K562 (cell line): ENCODE data around the gene ZNRF1. TPM values are rescaled to one million over a fixed set of nuclear protein-coding genes. Genes with fewer than 3 reads are reported as not detected.

Experiments used
- PBX2 ChIP-seq, 2 experiments: IDR thresholded peaks in 1 of 2; conservative IDR thresholded peaks in 1 of 2; 2 replicates each; pipeline ENCODE4 v1.6.1; 2016; ENCODE audit warnings: low read depth in 2 of 2, mild to moderate bottlenecking in 1 of 2, missing compliant biosample characterization in 1 of 2, missing genetic modification characterization in 1 of 2, moderate library complexity in 1 of 2
- TFAP4 ChIP-seq: sonication (generic); formaldehyde crosslinking; IDR thresholded peaks from 2 replicates; pipeline ENCODE4 v1.8.0; 2022; ENCODE audit warnings: missing genetic modification reagents, mild to moderate bottlenecking, moderate library complexity, borderline replicate concordance
- ZNF134 ChIP-seq: fragments of 250-450 bp; sonication (Bioruptor Pico); conservative IDR thresholded peaks from 2 replicates; pipeline ENCODE4 v1.4.0; 2020
- ZNF780A ChIP-seq: fragments of 250-450 bp; sonication (Bioruptor Pico); IDR thresholded peaks from 2 replicates; pipeline ENCODE4 v1.5.0; 2021; ENCODE audit warnings: mild to moderate bottlenecking
- polyA plus RNA-seq, 8 experiments: library from polyadenylated mRNA; depleted of rRNA in 4 of 8; stranded (reverse) in 5 of 8; unstranded in 3 of 8; fragments of >200 nt; fragmentation: Nextera tagmentation in 2 of 8; fragmentation: Illumina TruSeq in 1 of 8; extraction: Ambion mirVana in 2 of 8; extraction: Trizol in 1 of 8; gene quantifications; 2 replicates each; pipeline versions ENCODE4 v1.2.1 to v1.2.3, GENCODE V29; 2011 to 2014; ENCODE audit warnings: inconsistent platforms in 1 of 8, missing spikeins in 1 of 8
- total RNA-seq, 7 experiments: library from RNA; depleted of rRNA in 6 of 7; stranded (reverse); fragments of >200 nt in 6 of 7; fragmentation: Illumina TruSeq in 2 of 7; extraction: Trizol in 2 of 7; gene quantifications; 2 replicates each; pipeline versions ENCODE4 v1.2.1 to v1.2.3, GENCODE V29; 2011 to 2021; ENCODE audit warnings: low replicate concordance in 1 of 7

ZNRF1 gene
- total and polyA plus RNA-seq, 9 of the 15 experiments (the other 6 are each of a cell fraction or from before 2014, with no cell fraction given): 9.5 to 37.7 (median 20.0) TPM

GRCh38 chr16:75112734-75113491, 114.1 kb downstream of the ZNRF1 start (continued):
- no peak for TF ChIP-seq PBX2 (CRISPR knock-in tag; IDR thresholded peaks at IDR 0.05; ENCODE audit: low read depth)
- TF ChIP-seq PBX2 (tag; conservative IDR thresholded peaks at IDR 0.05; ENCODE audit: low read depth): no peak
- TF ChIP-seq ZNF780A (CRISPR knock-in tag): no peak
- TF ChIP-seq TFAP4 (CRISPR knock-in tag): peak; percentile 64; the same call in 1 of the 2 replicates
- TF ChIP-seq ZNF134 (CRISPR knock-in tag): peak; percentile 34; the same call in 1 of the 2 replicates
- TF ChIP-seq, all 486 proteins: peak for 3
